Loucy (cell line): ENCODE data around the gene GBP4.

ENCODE experiments used
- EZH2phosphoT487 ChIP-seq: fragments of 200-600 bp; IDR thresholded peaks from 2 replicates; pipeline ENCODE4 v1.6.1; 2018; ENCODE audit warnings: antibody characterized with exemption, mild to moderate bottlenecking, moderate library complexity, borderline replicate concordance
- TF ChIP-seq, protein P1 (sequence below): fragments of 200-600 bp; sonication (generic); conservative IDR thresholded peaks from 2 replicates; pipeline ENCODE4 v1.5.1; 2014; ENCODE audit warnings: mild to moderate bottlenecking, antibody characterized with exemption, low read length

DNA sequence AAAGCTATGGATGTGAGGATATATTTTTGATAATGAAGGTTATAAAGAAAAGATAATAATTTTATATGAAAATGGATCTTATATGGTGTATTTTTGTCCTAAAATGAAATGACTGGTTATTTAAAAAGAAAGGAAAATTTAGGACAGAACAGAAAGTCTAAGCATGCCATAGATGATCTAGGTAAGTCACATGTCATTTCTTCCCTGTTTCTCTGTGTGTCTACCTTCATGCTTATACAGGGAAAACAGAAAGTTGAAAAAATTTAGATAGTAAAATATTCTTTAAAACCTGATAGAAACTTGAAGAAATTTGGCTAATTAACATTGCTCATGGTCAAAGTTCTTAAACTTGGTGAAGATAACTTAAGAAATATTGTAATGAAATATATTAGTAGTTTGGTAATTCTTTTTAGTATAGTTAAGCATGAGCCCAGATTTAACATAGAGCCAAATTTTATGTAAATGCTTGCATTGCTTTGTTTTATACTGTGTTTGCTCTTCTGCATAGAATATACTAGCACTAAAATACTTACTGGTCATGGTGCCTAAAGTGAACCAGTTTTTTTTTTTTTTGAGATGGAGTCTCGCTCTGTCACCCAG, 12.4 kb upstream of the GBP4 start:
- TF ChIP-seq, protein P1, sequence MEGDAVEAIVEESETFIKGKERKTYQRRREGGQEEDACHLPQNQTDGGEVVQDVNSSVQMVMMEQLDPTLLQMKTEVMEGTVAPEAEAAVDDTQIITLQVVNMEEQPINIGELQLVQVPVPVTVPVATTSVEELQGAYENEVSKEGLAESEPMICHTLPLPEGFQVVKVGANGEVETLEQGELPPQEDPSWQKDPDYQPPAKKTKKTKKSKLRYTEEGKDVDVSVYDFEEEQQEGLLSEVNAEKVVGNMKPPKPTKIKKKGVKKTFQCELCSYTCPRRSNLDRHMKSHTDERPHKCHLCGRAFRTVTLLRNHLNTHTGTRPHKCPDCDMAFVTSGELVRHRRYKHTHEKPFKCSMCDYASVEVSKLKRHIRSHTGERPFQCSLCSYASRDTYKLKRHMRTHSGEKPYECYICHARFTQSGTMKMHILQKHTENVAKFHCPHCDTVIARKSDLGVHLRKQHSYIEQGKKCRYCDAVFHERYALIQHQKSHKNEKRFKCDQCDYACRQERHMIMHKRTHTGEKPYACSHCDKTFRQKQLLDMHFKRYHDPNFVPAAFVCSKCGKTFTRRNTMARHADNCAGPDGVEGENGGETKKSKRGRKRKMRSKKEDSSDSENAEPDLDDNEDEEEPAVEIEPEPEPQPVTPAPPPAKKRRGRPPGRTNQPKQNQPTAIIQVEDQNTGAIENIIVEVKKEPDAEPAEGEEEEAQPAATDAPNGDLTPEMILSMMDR: no peak
- TF ChIP-seq EZH2phosphoT487: no peak
